Stimulated activated CD4-positive, alpha-beta T cell treated with anti-CD3 and anti-CD28 coated beads, TNF-alpha, amount 100 ng/mL, for 1 hour (primary cell): ENCODE results near the gene KSR1.
"Not testable (repeated sequence)": the region's sequence is repeated elsewhere in the genome, so short reads cannot be mapped to it uniquely, and the experiment has no call there.

Experiments used
- DNase-seq, 3 donors: peaks; one replicate each; pipeline ENCODE4 v3.0.0-alpha.2; 2020; ENCODE audit warnings: low read depth in 3 of 3, low spot score in 1 of 3

KSR1 gene

DNA sequence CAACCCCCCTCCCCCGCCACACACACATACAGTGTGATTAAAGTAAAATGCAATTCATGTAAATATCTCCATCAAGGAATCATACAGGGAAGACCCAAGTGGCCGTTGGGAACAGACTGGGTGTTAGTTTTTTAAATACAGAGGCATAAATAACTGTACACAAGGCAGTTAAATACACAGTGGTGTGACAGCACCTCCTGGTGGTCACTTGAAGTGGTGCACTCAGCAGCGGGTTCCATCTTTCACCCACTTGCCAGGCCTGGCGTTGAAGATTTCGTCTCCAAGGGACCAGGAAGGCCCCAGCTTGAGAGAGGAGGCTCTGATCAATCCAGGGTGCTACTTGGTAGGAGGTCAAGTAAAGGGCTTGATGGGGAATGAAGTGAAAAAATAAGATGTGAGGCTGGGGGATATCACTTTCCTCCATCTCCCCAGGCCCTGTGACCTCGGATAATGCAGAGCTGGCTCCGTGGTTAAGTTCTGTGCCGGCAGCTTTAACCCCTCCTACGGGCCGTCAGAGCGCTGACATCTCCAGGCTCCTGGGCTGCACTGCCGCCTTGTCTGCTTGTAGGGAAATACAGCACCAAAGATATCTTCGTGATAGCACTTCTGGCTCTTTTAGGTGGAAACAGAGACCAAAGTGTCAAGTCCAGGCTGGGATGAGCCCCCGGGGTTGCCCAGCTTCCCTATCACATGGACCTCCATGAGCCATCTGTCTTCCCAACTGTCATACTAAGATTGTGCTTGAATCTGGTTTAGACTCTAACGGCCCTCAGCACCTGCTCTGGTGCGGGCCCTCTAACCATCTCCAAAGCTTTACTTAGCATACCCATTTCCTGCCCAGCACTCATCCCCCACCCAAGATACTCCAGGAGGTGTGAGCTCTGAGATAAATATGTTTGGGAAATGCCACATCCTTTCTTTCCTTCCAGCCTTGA is 195.4 kb downstream of the KSR1 start:
- peak in 2 of 3 donors; percentile 46 to 66 for DNase-seq

DNA sequence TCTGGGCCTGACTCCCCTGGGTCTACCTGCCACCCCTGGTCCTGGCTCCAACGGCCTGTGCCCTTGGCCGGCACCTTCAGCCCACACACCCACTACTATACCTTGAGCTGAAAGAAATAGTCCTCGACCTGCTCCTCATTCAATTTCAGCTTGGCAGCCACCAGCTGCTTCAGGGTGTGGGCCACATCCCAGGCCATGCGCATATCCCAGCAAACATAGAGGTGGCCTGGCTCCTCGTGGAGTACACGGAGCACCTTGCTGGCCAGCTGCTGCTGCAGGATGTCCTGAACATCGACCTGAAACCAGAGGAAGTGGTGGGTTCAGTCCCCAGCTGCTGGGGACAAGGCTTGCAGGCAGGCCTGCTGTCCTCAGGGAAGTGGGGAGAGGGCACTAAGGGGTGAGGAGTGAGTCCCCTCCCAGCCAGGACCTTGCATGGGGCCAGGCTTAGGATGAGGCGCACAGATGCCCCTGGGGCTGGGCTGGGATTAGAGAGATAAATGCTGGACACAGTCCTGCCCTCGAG is 197.3 kb downstream of the KSR1 start:
- not testable (repeated sequence) for DNase-seq

DNA sequence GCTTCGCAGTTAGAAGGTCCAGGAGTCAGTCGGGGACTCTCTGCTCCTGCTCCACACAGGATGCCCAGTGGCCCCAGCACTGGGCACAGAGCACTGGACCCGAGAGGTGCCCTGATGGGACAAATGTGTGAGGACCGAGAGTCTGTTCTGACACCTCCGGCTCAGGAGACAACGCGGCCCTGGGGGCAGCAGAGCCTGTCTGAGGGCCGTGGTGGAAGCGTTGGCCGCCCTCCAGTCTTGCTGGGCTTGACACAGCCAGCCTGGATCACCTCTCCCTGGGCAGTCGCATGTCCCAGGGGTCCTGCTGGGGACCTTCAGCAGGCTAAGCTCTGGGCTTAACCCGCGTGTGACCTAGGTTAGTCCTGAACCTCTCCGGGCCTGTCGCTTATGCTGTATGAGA is 197.9 kb downstream of the KSR1 start:
- no peak for DNase-seq

DNA sequence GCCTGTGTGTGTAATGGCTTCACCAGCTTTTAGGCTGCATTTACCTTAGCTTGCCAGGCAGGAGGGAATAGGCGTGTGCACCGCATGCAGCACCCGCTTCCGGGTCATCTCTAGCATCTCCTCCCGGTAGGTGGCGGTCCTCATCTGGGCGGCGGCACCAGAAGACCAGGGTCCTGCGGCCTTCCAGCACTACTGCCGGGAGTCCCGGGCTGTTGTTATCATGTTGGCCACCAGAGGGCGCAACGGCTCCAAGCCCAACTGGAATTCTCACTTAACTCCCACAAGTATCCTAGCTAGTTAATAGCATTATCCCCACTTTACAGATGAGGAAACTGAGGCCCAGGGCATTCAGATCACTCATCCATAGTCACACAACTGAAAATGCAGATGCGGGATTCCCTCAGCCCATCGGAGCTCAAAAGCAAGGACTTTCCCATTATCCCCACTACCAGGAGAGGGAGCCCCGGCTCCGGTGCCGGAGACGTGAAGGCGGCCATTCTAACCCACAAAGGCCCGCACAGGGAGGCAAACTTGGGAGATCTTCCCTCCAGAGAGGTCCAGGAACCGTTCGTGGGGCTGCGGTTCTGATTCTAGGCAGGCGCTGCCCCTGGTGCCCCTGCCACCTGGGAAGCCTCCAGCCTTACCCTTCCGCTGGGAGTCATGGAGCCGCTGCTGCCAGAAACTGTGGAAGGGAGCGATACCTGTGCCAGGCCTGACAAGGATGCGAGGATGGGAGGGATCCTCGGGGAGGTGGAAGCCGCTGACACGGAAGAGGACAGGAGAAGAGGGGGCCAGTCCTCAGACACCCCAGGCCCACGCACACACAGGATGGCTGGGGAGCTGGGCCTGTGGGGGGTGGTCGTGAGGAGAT is 198.6 kb downstream of the KSR1 start:
- peak; percentile 14 to 59 (median 16) for DNase-seq

DNA sequence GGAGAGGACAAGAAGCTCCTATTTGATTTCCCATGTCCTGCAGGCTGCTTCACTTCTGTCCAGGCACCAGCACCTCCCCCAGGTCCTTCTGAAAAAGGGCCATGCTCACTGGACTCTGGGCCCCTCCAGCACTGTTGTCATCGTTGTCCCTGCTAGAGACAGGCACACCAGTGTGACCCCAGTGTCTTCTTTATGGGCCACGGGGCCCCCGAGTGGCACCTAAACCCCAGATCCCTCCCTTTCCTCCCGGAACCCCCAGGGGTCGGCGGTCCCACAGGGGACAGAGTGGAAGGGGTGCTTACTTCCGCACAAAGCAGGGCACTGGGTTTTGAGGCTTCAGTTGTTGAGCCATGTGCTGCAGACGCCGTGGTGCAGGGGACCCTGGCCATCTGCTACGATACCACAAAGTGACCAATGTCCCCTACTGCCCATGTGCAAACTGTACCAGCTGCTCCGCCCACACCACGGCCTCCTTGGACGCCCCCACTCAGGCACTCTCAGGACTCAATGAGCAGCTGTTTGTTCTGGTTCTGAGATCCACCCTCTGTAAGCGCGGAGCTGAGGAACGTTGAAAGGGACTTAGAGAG is 199.4 kb downstream of the KSR1 start:
- DNase-seq: not testable (repeated sequence)

DNA sequence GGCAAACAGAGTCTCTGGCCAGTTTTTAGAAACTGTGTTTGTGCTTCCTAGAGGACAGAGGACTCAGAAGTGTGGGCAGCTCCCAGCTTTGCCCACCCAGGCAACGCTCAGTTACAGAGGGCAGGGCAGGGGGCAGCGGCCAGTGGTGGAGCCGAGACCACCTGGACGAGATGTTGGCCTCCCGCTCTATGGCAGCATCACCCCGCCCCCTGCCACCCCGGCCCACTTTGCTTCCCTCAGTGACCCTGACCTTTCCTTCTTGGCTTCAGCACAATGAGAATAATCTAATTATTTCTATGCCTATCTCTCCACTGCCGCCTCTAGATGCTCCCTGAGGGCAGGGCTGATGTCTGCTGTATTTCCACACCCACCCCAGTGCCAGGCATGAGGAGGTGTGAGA is 200.4 kb downstream of the KSR1 start:
- not testable (repeated sequence) for DNase-seq

DNA sequence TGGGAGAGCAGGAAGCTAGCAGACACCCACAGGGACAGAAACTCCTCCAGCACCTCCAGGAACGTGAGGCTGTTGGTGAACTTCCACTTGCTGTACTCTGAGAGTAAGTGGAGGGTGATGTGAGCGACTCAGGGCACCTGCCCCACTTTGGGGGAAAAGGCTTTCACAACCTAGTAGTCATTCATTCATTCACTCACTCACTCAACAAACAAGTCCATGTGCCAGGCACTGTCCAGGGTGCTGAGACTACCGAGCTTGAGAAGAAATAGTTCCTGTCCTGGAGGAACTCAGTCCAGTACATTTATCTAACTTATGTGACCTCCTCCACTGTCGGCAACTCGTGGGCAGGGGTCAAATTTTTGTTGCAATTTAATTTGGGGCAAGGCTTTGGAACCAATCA is 201.4 kb downstream of the KSR1 start:
- DNase-seq: no peak

DNA sequence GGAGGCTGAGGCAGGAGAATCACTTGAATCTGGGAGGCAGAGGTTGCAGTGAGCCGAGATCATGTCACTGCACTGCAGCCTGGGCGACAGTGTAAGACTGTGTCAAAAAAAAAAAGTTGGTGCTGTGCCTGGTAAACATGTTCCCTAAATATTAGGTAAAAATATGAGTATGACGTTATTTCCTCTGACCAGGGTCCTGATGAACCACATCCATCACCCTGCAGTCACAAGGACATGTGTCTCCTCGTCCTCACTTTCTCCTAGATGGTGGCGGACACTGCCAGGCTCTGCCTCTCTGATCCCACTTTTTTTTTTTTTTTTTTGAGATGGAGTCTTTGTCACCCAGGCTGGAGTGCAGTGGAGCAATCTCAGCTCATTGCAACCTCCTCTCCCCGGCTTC is 203.4 kb downstream of the KSR1 start:
- no peak for DNase-seq

DNA sequence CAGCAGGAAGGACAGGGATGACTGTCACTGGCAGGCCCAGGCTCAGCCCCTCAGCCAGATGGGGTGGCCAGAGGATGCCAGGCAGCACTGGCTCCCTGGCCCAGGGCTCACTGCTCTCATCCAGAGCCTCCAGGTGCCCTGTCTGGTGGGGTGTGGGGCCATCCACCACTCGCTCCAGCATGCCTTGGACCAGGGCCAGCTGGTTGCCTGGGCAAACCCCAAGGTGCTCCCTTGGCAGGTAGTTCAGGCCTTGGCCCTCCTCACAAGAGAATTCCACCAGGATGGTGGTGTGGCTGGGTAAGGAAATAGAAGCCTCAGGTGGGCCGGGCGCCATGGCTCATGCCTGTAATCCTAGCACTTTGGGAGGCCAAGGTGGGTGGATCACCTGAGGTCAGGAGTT is 204.2 kb downstream of the KSR1 start:
- no peak for DNase-seq

DNA sequence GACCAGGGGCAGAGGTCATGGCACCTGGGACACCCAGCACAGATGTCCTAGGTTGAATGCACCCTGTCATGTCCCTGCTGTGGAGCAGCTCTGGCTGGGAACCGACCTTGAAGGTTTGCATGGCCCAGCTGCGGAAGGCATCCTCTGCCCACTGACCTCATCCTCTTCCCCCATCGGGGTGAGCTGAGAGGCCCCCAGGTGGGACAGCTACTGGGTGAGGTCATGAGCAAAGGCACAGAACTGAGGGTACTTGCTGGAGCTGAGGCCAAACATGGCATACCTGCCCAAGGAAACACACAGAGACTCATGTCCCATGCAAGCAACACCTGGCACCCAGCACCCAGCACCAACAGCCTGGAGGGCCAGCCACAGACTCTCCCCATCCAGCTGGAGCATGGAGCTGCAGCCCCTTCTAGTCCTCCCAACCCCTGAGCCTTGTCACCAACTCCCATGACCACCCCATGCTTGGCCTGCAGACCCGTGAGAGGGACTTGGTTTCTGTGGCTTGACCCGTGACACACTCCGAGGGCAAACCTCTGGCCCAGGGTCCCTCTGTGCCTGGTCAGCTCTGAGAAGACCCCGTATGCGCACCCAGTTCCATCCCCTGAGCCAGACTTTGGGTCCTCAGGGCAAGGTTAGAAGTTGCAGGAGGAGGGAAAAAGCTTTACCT is 207.8 kb downstream of the KSR1 start:
- no peak for DNase-seq

DNA sequence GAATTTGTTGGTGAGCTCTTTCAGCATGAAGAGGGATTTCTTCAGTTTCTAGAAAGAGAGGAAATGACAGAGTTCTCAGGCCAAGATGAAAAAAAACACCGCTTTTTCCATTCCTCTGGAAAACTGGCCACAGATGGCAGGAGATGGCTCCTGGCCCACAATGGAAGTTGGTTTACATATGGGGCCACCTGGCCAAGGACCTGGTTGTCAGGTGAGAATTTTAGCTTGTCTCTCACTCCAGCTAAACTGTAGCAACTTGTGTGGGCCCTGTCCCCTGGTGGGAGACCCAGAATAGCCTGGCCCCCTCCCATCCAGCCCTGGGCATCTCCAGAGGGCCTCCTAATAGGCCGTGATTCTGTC is 208.3 kb downstream of the KSR1 start:
- DNase-seq: no peak

DNA sequence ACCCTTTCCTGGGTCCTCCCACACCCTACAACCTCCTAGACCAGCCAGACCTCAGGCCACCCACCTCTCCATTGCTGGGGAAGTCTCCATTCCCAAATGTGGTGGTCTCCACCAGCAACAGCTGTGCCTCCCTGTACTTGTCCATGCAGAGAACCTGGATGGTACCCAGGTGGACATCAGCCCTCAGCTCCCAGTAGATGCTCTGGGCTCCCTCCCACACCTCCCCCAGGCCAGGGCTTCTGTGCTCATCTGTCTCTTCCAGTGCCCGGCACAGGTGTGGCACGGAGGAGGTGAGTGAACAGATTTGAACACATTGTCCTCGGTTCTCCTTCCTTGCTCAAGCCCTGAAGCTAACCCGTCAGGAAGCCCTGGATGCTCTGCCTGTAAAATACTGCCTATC is 209.3 kb downstream of the KSR1 start:
- DNase-seq: no peak

DNA sequence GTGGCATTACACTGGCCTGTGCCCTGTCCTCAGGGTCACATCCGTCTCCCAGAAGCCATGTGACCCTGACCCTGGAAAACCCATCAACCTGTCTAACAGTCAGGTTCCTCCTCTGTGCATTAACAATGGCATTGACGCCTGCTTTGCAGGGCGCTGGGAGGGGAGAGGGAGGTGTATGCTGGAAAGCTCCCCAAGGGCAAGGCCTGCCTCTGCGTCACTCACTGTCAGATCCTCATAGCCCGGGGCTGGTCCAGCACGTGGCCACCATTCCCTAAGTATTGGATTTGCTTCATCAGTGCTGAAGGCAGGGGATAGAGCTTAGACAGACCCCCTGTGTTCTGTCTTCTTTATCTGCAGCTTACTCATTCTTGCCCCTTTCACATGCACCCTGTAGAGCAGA is 210.0 kb downstream of the KSR1 start:
- not testable (repeated sequence) for DNase-seq

DNA sequence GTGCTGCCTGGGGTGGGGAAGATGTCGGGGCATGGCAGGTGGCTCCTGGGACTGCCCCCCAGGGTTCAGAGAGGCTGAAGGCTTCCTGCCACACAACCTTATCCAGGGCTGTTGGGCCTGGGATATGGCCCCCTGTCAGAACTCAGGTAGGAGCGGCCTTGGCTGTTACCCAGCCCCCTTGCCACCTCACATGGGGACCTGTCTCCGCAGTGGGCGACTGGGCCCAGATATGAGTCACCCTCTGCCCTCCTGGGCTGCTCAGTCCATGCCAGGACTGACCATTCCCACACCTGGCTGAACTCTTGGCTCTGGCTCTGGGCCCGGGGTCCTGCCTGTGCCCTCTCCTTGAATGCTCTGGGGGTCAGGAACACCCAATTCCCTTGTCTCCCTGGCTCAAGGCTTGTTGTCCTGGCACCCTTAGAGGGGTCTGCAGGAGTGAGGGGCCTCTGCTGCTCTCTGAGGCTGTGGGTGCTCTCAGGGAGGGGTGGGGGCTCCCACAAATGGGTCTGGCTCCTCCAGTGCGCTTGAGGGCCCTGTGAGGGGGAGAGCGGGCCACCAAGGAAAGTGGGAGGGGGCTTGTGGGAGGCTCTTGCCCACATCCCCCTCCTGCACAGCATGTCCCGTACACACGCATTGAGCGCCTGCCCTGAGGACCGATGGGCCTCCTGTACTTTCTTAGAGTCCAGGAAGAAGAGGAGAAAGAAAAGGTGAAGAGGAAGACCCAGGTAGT is 210.7 kb downstream of the KSR1 start:
- DNase-seq: no peak

DNA sequence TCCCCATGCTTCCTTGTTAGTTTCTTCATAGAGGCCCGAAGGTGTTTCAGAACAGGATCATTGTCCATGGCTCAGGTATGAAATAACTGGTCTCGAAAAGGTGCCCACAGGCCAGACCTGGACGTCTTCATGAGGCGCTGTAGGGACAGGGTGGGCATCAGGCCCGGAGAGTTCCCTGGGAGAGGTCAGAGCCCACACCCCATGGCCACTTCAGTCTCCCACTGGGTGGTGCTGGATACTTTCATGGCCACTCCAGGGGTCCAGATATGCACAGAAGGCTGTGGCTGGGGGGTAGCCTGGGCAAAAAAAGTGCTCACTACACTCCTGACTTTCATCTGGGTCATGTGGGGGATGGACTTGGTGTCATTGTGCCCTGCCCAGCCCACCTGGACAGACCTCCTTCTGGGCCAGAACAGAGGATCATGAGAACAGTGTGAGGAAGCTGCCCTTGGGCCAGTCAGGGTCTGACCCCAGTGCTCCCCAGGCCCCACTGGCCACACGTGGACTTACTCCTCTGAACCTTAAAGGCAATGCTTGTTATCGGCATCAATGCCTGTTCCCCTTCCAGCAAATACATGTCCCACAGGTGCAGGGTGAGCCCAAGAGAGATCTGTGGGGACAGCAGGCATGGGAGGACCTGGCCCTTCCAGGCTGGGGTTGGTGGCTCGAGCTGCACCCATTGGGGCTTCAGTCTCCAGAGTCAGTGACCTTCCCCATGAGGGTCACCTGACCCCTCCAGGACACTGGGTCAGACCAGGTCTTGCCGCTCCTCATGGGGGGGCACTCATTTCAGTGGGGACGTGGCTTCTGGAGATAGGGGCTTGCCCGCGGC is 211.6 kb downstream of the KSR1 start:
- DNase-seq: no peak

DNA sequence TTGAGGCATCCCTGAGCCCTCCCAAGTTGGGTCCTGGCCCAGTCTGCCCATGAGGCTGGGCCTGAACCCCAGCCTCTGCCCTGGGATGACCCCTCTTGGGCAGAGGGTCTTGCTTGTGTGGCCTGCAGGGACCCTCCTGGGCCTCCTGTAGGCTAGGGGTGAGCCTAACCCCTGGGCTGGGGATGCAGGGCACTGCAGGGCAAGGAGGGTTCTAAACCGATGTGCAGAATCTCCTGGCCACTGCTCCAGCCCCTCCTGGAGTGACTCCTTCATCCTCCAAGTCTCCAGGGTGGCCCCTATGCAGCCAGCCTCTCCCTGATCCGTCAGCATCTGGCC is 212.2 kb downstream of the KSR1 start:
- no peak for DNase-seq

DNA sequence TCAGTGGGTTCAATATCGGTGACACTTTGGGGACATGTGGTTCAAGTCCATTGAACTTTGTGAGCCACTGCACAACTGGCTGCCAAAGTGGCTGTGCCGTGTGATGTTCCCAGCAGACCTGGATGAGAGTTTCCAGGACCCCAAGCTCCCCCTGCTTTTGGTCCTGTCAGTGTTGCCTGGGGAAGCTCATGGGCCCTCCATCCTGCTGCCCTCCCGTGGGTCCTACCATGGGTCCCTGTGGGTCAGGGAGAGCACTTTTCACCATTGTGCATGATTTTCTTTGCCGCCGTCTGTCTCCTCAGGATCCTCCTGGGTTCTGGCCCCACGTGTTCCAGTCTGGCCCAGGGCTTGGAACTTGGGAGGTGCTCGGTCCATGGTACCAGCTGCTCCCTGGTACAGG is 212.9 kb downstream of the KSR1 start:
- no peak for DNase-seq

DNA sequence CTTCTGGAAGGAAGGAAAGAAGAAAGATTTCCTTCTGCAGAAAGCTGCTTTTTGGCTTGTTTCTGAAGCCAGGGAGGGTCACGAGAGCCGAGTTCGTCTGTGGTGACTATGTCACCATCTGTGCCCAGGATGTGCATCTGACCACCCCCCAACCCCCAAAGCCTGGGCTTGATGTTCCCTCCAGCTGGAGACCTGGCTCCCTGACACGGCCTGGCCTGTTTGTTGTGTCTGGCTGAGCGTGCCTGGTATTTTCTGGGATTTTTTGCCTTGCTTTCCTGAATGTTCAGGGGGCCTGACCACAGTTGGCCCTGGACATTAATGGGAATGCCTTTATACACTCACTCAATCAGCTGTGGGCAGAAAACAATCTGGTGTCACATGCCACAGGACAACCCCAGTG is 213.6 kb downstream of the KSR1 start:
- DNase-seq: no peak

DNA sequence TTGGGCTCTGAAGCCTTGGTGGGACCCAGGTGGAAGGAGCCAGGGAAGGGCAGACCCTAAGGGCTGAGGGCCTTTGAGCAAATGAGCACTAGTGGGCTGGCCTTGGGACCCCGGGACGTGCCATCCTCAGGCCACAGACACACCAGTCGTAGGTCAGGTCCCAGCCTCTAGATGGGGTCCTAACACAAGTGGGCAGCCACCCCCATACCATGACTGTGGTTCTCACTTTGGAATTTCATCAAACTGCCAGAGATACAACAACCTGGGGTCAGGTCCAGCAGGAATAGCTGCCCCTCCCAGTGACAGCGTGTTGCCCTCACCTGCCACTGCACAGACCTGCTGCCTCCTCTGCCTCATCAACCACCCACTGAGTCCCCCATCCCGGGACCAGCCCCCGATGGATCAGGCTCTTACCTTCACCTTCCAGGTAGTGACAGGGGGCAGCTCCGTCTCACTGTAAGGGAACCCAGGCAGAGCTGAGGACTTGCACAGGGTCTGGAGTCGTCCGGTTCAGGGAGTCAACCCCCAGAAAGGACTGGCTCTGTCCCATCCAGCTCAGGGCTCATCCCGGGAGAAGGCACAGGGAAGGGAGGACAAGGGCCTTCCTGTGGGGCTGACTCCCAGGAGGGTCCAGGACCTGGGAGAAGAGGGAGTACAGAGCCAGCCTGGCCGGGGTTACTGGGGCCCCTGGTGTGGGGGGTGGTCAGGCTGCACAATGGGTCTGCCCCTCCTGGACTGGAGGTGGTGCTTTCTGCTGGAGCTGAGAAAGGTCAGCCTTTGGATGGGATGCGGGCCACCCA is 214.7 kb downstream of the KSR1 start:
- DNase-seq: no peak
